Measurements from ENCODE around the gene SOCS7. TPM values are rescaled to one million over a fixed set of nuclear protein-coding genes. Genes with fewer than 3 reads are reported as not detected.

The SOCS7 gene
- total and polyA plus RNA-seq, 10 of the 15 experiments (the other 5 are each of a cell fraction or from before 2014, with no cell fraction given) = 0.68 to 12.8 (median 7.3) TPM

- TF ChIP-seq ZNF592 (IDR thresholded peaks at IDR 0.05) (no peak), TAF1 (IDR thresholded peaks at IDR 0.05; ENCODE audit: borderline replicate concordance, low read depth, low read length) (no peak)
These were observed 3.6 kb downstream of the SOCS7 start (continued) for GRCh38 chr17:38355251-38355650.

GRCh38 chr17:38357486-38358123 is 6.0 kb downstream of the SOCS7 start:
- H3K4me2 ChIP-seq (ENCODE audit: control insufficient read depth, insufficient read depth) = no peak overlapping the region
- H3K27ac ChIP-seq (ENCODE audit: control insufficient read depth, insufficient read depth) = no peak overlapping the region
- H3K36me3 ChIP-seq (ENCODE audit: control insufficient read depth in 2 of 2, insufficient read depth in 2 of 2, low read length in 1 of 2) = no peaks in the 10 kb centered on the region
- BruUV-seq (replicated peaks) = no TSS peak
- no peak overlapping the region for H2AFZ ChIP-seq (ENCODE audit: control insufficient read depth, low read depth, low read length)
- no peak overlapping the region for H3K4me3 ChIP-seq
- ChIA-PET POLR2A (no interaction called here), RAD21 (ENCODE audit: unreplicated experiment) (no interaction called here), CTCF (interaction anchor here (2.4 to 2.6 kb wide), 2 partner anchors 8 to 57 kb away, joined by 10 to 32 read pairs; no protein-coding TSS in a partner anchor), SMC1A (ENCODE audit: uncharacterized antibody, unreplicated experiment) (interaction anchor here (1.9 kb wide), 1 partner anchor 9 kb away, joined by 12 read pairs; no protein-coding TSS in a partner anchor)
- H3K27me3 ChIP-seq (replicated peaks in 1 of 2; ENCODE audit: control insufficient read depth in 2 of 2, insufficient read depth in 2 of 2, low read length in 1 of 2) = no peaks in the 10 kb centered on the region
- in situ Hi-C loops (cut with MboI) = no loop called here
- H4K20me1 ChIP-seq (ENCODE audit: control insufficient read depth, insufficient read depth) = no peaks in the 10 kb centered on the region
- ATAC-seq (no peak), FAIRE-seq (no peak), DNase-seq (ENCODE audit: low read depth, low spot score) (no peak)
- intact Hi-C loops (cut with micrococcal nuclease; ENCODE audit: unreplicated experiment) = loop anchor here (10.0 kb wide), 1 partner anchor 317 kb away; the partner anchor contains the start of gene EPOP
- WGBS (ENCODE audit: insufficient coverage, insufficient replicate concordance, low lambda C conversion rate, missing lambda C conversion rate) = 100% methylated on average over 2 of the region's 2 CpGs
- H3K9ac ChIP-seq (ENCODE audit: control insufficient read depth, insufficient read depth, low read length) = no peak overlapping the region
- H3K4me1 ChIP-seq (ENCODE audit: control insufficient read depth, insufficient read depth, low read length) = peaks cover 4% of the 10 kb centered on the region
- no peaks in the 10 kb centered on the region for H3K9me3 ChIP-seq (replicated peaks; ENCODE audit: control insufficient read depth, insufficient read depth, low read length)
- TF ChIP-seq BCL3 (IDR thresholded peaks at IDR 0.05; ENCODE audit: borderline replicate concordance, insufficient read depth, low read depth, low read length, poor library complexity, severe bottlenecking) (no peak), EP300 (IDR thresholded peaks at IDR 0.05; ENCODE audit: borderline replicate concordance in 1 of 2, control insufficient read depth in 1 of 2, low read depth in 2 of 2, low read length in 2 of 2) (no peak)
- H3K79me2 ChIP-seq (ENCODE audit: control insufficient read depth, insufficient read depth, low read length) = peaks cover 5% of the 10 kb centered on the region

Measured in GM12878 (cell line).